NB4 (cell line): ENCODE data around the gene PNP.

Experiments
- DNase-seq: peaks from one replicate; pipeline ENCODE4 v3.0.0; 2010; ENCODE audit warnings: low read depth
- H3K4me3 ChIP-seq: one replicate; pipeline ENCODE4 v1.5.1; 2011; ENCODE audit warnings: mild to moderate bottlenecking, low read depth, low read length, moderate library complexity
- MAX ChIP-seq: IDR thresholded peaks from 2 replicates; pipeline ENCODE4 v1.6.1; 2011; ENCODE audit warnings: low read depth, low read length
- MYC ChIP-seq: IDR thresholded peaks from 2 replicates; pipeline ENCODE4 v1.6.1; 2011; ENCODE audit warnings: low read depth, low read length
- POLR2A ChIP-seq: IDR thresholded peaks from 2 replicates; pipeline ENCODE4 v1.6.1; 2011; ENCODE audit warnings: mild to moderate bottlenecking; ENCODE audit not compliant: insufficient read length; ENCODE audit errors: extremely low read depth
- TF ChIP-seq, protein P1 (sequence below): IDR thresholded peaks from one replicate; pipeline ENCODE4 v1.5.1; 2012; ENCODE audit warnings: low read depth, low read length

PNP gene

GRCh38 chr14:20489093-20489994 is 20.1 kb downstream of the PNP start:
- TF ChIP-seq MAX, result peak; percentile 80
- peak; percentile 47 for TF ChIP-seq POLR2A
- TF ChIP-seq MYC, result peak; percentile 87
- TF ChIP-seq, protein P1, sequence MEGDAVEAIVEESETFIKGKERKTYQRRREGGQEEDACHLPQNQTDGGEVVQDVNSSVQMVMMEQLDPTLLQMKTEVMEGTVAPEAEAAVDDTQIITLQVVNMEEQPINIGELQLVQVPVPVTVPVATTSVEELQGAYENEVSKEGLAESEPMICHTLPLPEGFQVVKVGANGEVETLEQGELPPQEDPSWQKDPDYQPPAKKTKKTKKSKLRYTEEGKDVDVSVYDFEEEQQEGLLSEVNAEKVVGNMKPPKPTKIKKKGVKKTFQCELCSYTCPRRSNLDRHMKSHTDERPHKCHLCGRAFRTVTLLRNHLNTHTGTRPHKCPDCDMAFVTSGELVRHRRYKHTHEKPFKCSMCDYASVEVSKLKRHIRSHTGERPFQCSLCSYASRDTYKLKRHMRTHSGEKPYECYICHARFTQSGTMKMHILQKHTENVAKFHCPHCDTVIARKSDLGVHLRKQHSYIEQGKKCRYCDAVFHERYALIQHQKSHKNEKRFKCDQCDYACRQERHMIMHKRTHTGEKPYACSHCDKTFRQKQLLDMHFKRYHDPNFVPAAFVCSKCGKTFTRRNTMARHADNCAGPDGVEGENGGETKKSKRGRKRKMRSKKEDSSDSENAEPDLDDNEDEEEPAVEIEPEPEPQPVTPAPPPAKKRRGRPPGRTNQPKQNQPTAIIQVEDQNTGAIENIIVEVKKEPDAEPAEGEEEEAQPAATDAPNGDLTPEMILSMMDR, result no peak
- DNase-seq, result peak; percentile 98
- H3K4me3 ChIP-seq, result peak overlapping the region; percentile 54

DNA sequence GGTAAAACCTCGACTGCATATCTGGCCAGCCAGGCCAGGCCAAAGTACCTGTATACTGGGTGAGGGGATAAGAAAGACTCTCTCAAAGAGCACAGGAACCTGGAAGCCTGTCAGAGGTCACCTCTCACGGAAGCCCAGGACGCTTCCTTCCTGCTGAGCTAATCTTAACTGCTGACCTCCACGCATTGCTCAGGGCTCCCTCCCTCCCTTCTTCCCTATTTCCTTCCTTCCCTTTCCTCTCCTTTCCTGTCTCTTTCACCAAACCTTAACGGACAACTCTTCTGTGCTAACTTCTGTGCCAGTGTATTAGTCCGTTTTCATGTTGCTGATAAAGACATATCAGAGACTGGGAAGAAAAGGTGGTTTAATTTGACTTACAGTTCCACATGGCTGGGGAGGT is 21.4 kb downstream of the PNP start:
- TF ChIP-seq MAX (peak; percentile 30; the same call in 1 of the 2 replicates), POLR2A (no peak)
- H3K4me3 ChIP-seq, result peak overlapping the region; percentile 52
- peak; percentile 60 for DNase-seq

DNA sequence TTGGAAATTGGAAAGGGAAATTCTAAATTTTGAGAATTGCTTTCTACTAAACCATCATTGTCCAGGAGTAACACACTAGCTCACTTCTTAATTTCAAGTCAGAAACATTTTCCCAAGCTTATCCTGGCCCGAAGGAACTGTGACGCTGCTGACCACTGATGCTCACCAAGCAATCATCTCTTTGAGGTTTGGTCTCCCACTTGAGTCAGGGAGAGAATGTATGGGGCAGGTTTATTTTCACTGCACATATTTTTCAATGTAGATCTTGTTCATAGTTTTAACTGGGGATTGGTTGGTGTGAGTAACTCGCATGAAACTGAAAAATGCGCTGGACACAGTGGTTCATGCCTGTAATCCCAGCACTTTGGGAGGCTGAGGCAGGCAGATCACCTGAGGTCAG is 23.3 kb downstream of the PNP start:
- DNase-seq, result no peak
- TF ChIP-seq POLR2A (no peak), MYC (no peak), MAX (no peak)
- TF ChIP-seq, protein P1, result no peak
- H3K4me3 ChIP-seq, result no peak overlapping the region

DNA sequence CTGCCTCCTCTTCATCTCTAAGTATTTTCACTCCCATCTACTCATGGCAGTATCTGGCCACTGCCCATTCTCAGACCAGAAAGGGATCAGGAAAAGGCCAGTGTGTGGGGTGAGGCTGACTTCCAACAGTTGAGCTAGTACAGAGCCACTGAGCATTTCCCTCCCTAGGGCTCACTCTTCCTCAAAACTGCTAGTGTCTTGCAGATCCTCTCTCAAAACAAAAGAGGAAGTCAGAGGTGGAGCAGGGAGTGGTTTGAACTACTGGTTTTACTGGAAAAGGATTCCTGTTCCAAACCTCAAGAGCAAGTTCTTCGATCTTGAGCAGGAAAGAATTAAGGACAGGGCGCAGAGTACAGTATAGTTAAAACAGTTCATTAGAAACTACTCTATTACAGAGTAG is 24.4 kb downstream of the PNP start:
- DNase-seq, result peak; percentile 93
- no peak overlapping the region for H3K4me3 ChIP-seq

GRCh38 chr14:20494935-20495766 is 25.9 kb downstream of the PNP start:
- DNase-seq, result peak; percentile 76
- TF ChIP-seq, protein P1, result no peak
- TF ChIP-seq POLR2A (no peak), MAX (no peak), MYC (no peak)

More for the DNA sequence above, 24.4 kb downstream of the PNP start:
- TF ChIP-seq POLR2A (no peak), MYC (0 out of 2 replicates have a peak, but pooled peaks have one; percentile 8)

GRCh38 chr14:20498622-20499021 is 29.4 kb downstream of the PNP start:
- no peak overlapping the region for H3K4me3 ChIP-seq
- peak; percentile 85 for DNase-seq
- TF ChIP-seq MAX, result no peak
- TF ChIP-seq POLR2A, result no peak
- TF ChIP-seq MYC, result no peak
- TF ChIP-seq, protein P1, result no peak

More at GRCh38 chr14:20494935-20495766, 25.9 kb downstream of the PNP start:
- no peak overlapping the region for H3K4me3 ChIP-seq
